Keratinocyte (primary cell): ENCODE measurements around the gene ATF6B.
A peak's percentile ranks its signal among the peaks of the same experiment; 100 is the strongest.

ENCODE experiments used
- CTCF ChIP-seq, 3 experiments: IDR thresholded peaks in 1 of 3; conservative IDR thresholded peaks in 1 of 3; optimal IDR thresholded peaks in 1 of 3; 2 replicates in 2 of 3; 3 replicates in 1 of 3; pipeline versions ENCODE3 to v1.5.1; 2011; ENCODE audit warnings: low read length in 3 of 3, mild to moderate bottlenecking in 3 of 3, moderate library complexity in 2 of 3, control low read depth in 1 of 3, inconsistent platforms in 1 of 3; ENCODE audit not compliant: insufficient read depth in 2 of 3; ENCODE audit errors: extremely low read depth in 1 of 3
- EZH2 ChIP-seq: IDR thresholded peaks from one replicate; pipeline ENCODE4 v1.6.1; 2012; ENCODE audit warnings: inconsistent platforms, mild to moderate bottlenecking, low read length, moderate library complexity

- TF ChIP-seq CTCF (optimal IDR thresholded peaks at IDR 0.05 in 1 of 3, IDR thresholded peaks at IDR 0.05 in 1 of 3, conservative IDR thresholded peaks at IDR 0.05 in 1 of 3; ENCODE audit: extremely low read depth in 1 of 3, insufficient read depth in 2 of 3, low read length in 3 of 3) (no peak), EZH2 (peak; percentile 82)
These were observed 19.3 kb downstream of the ATF6B start for GRCh38 chr6:32108727-32109113.
